HCT116 (cell line): ENCODE measurements around the gene PLG. TPM values are rescaled to one million over a fixed set of nuclear protein-coding genes. Genes with fewer than 3 reads are reported as not detected.

Experiments
- ATAC-seq: fragments of 200-7000 bp; cut with Tn5 transposase; 2 replicates; pipeline ENCODE4 v1.9.1; 2020; ENCODE audit warnings: mild to moderate bottlenecking, moderate library complexity
- BruUV-seq: library from RNA; stranded (reverse); fragments of 400-500 nt; replicated peaks from 2 replicates; lab custom pipeline; 2021; lab: Mats Ljungman, UMichigan
- CTCF ChIA-PET: fragments of 300-600 bp; sonication (Branson Sonifier 250); formaldehyde crosslinking; loops from one replicate; lab custom pipeline; 2021; ENCODE audit warnings: antibody characterized with exemption; lab: Charles Lee
- POLR2A ChIA-PET: fragments of 300-600, 350-600 bp; sonication (Branson Sonifier 250); formaldehyde crosslinking; loops from one replicate; lab custom pipeline; 2021; ENCODE audit warnings: antibody characterized with exemption; lab: Charles Lee
- RAD21 ChIA-PET, 2 experiments: fragments of 300-600 bp; sonication (Branson Sonifier 250); formaldehyde crosslinking; loops; one replicate each; lab custom pipeline; 2023; ENCODE audit warnings: low total read pairs in 2 of 2; ENCODE audit not compliant: uncharacterized antibody in 2 of 2, unreplicated experiment in 2 of 2, low non-redundant PET in 1 of 2; lab: Charles Lee
- DNase-seq: peaks from one replicate; pipeline ENCODE4 v3.0.0-alpha.2; 2010; ENCODE audit warnings: low read depth, low spot score
- H2AFZ ChIP-seq: fragments of 200-600 bp; shearing (Covaris generic), sonication (generic); 2 replicates; pipeline ENCODE4 v1.6.1; 2017; ENCODE audit warnings: low read depth, mixed run types, mixed read lengths, antibody characterized with exemption, low read length; ENCODE audit not compliant: poor library complexity, severe bottlenecking
- H3K27ac ChIP-seq: 2 replicates; pipeline ENCODE4 v1.5.1; 2012; ENCODE audit warnings: low read depth, low read length
- H3K27me3 ChIP-seq: fragments of 200-600 bp; sonication (generic); 2 replicates; pipeline ENCODE4 v1.6.1; 2016; ENCODE audit warnings: mixed run types, low read length, mixed read lengths; ENCODE audit not compliant: insufficient read depth
- H3K36me3 ChIP-seq, 2 experiments: fragments of 200-500 bp in 1 of 2; fragments of 200-600 bp in 1 of 2; sonication (Bioruptor generic) in 1 of 2; sonication (generic) in 1 of 2; 2 replicates each; pipeline versions ENCODE4 v1.5.1 to v1.6.1; 2014 to 2016; ENCODE audit warnings: low read length in 2 of 2, inconsistent platforms in 1 of 2, mixed read lengths in 1 of 2, mixed run types in 1 of 2; ENCODE audit not compliant: insufficient read depth in 2 of 2, control insufficient read depth in 1 of 2
- H3K4me1 ChIP-seq, 2 experiments: fragments of 200-600 bp in 1 of 2; sonication (generic) in 1 of 2; 2 replicates each; pipeline versions ENCODE4 v1.5.1 to v1.6.1; 2012 to 2017; ENCODE audit warnings: low read length in 2 of 2, inconsistent platforms in 1 of 2, mild to moderate bottlenecking in 1 of 2, mixed read lengths in 1 of 2, mixed run types in 1 of 2, moderate library complexity in 1 of 2; ENCODE audit not compliant: insufficient read depth in 2 of 2, control insufficient read depth in 1 of 2
- H3K4me2 ChIP-seq: fragments of 200-600 bp; sonication (generic); 2 replicates; pipeline ENCODE4 v1.6.1; 2017; ENCODE audit warnings: mixed run types, low read length, mixed read lengths
- H3K4me3 ChIP-seq, 2 experiments: fragments of 200-600 bp in 1 of 2; sonication (generic) in 1 of 2; replicated peaks in 1 of 2; 2 replicates each; pipeline ENCODE4 v1.5.1; 2011 to 2016; ENCODE audit warnings: low read length in 2 of 2, control low read depth in 1 of 2, low read depth in 1 of 2, mild to moderate bottlenecking in 1 of 2, mixed read lengths in 1 of 2, mixed run types in 1 of 2
- H3K79me2 ChIP-seq: fragments of 200-600 bp; sonication (generic); 2 replicates; pipeline ENCODE4 v1.6.1; 2017; ENCODE audit warnings: mild to moderate bottlenecking, mixed run types, low read length, moderate library complexity, mixed read lengths; ENCODE audit not compliant: insufficient read depth
- H3K9ac ChIP-seq: fragments of 200-600 bp; sonication (generic); 2 replicates; pipeline ENCODE4 v1.6.1; 2016; ENCODE audit warnings: low read length, mixed read lengths
- H3K9me2 ChIP-seq: fragments of 200-600 bp; sonication (generic), shearing (Covaris generic); 2 replicates; pipeline ENCODE4 v1.6.1; 2017; ENCODE audit warnings: mixed run types, mild to moderate bottlenecking, moderate library complexity; ENCODE audit not compliant: insufficient read depth
- H3K9me3 ChIP-seq, 2 experiments: fragments of 200-500 bp in 1 of 2; fragments of 200-600 bp in 1 of 2; sonication (Bioruptor generic) in 1 of 2; sonication (generic) in 1 of 2; 2 replicates each; pipeline ENCODE4 v1.6.1; 2014 to 2017; ENCODE audit warnings: low read length in 2 of 2, mixed read lengths in 2 of 2, inconsistent platforms in 1 of 2, low read depth in 1 of 2, mild to moderate bottlenecking in 1 of 2, mixed run types in 1 of 2, moderate library complexity in 1 of 2; ENCODE audit not compliant: control insufficient read depth in 1 of 2, insufficient read depth in 1 of 2
- H4K20me1 ChIP-seq: fragments of 200-600 bp; sonication (generic), shearing (Covaris generic); 2 replicates; pipeline ENCODE4 v1.6.1; 2017; ENCODE audit warnings: mixed run types, mild to moderate bottlenecking, moderate library complexity; ENCODE audit not compliant: insufficient read depth
- CBX3 ChIP-seq: IDR thresholded peaks from 2 replicates; pipeline ENCODE4 v1.6.1; 2012; ENCODE audit warnings: low read depth
- CEBPB ChIP-seq: IDR thresholded peaks from 2 replicates; pipeline ENCODE4 v1.6.1; 2012; ENCODE audit warnings: low read depth
- CTCF ChIP-seq, 3 experiments: fragments of 200-600 bp in 1 of 3; sonication (generic) in 1 of 3; IDR thresholded peaks in 2 of 3; conservative IDR thresholded peaks in 1 of 3; 2 replicates each; pipeline ENCODE4 v1.5.1; 2012 to 2017; ENCODE audit warnings: low read depth in 2 of 3, low read length in 2 of 3, antibody characterized with exemption in 1 of 3, borderline replicate concordance in 1 of 3, control low read depth in 1 of 3, mild to moderate bottlenecking in 1 of 3, mixed read lengths in 1 of 3, mixed run types in 1 of 3, moderate library complexity in 1 of 3; ENCODE audit not compliant: insufficient read depth in 1 of 3
- EGR1 ChIP-seq: IDR thresholded peaks from 2 replicates; pipeline ENCODE4 v1.6.1; 2012; ENCODE audit warnings: low read depth
- ELF1 ChIP-seq: IDR thresholded peaks from 2 replicates; pipeline ENCODE4 v1.6.1; 2012; ENCODE audit warnings: low read depth, borderline replicate concordance
- EZH2 ChIP-seq: fragments of 200-600 bp; sonication (generic); IDR thresholded peaks from 2 replicates; pipeline ENCODE4 v1.6.1; 2017; ENCODE audit warnings: antibody characterized with exemption, mixed run types
- EZH2phosphoT487 ChIP-seq: fragments of 200-600 bp; IDR thresholded peaks from 2 replicates; pipeline ENCODE4 v1.6.1; 2018; ENCODE audit warnings: antibody characterized with exemption, borderline replicate concordance
- FOSL1 ChIP-seq: IDR thresholded peaks from 2 replicates; pipeline ENCODE4 v1.6.1; 2012; ENCODE audit warnings: low read depth
- JUND ChIP-seq: IDR thresholded peaks from 2 replicates; pipeline ENCODE4 v1.6.1; 2012
- POLR2AphosphoS5 ChIP-seq: IDR thresholded peaks from 2 replicates; pipeline ENCODE4 v1.6.1; 2011; ENCODE audit warnings: mild to moderate bottlenecking, low read depth, low read length, moderate library complexity
- RAD21 ChIP-seq: IDR thresholded peaks from 2 replicates; pipeline ENCODE4 v1.6.1; 2012; ENCODE audit warnings: low read depth, mild to moderate bottlenecking
- REST ChIP-seq: IDR thresholded peaks from 2 replicates; pipeline ENCODE4 v1.6.1; 2012; ENCODE audit warnings: low read depth
- TCF7L2 ChIP-seq: IDR thresholded peaks from 2 replicates; pipeline ENCODE4 v1.7.0; 2011; ENCODE audit warnings: borderline replicate concordance, inconsistent platforms; ENCODE audit not compliant: insufficient read depth, insufficient read length; ENCODE audit errors: extremely low read depth
- YY1 ChIP-seq: IDR thresholded peaks from 2 replicates; pipeline ENCODE4 v1.6.1; 2011; ENCODE audit warnings: low read length, low read depth, moderate library complexity, mild to moderate bottlenecking; ENCODE audit not compliant: insufficient replicate concordance; ENCODE audit errors: extremely low read depth
- ZBTB33 ChIP-seq: IDR thresholded peaks from 2 replicates; pipeline ENCODE4 v1.6.1; 2011; ENCODE audit warnings: mild to moderate bottlenecking, low read length, moderate library complexity; ENCODE audit not compliant: insufficient replicate concordance; ENCODE audit errors: extremely low read depth
- ZFX ChIP-seq: fragments of 450-650 bp; IDR thresholded peaks from 2 replicates; pipeline ENCODE4 v1.6.1; 2017
- intact Hi-C: fragments of 100-400 bp; cut with micrococcal nuclease; formaldehyde crosslinking; loops from 2 replicates; pipeline ENCODE4 v1.10.0; 2022
- total RNA-seq: library from RNA; stranded (reverse); gene quantifications from one replicate; pipeline ENCODE4 v1.2.1, GENCODE V29; 2021; ENCODE audit not compliant: unreplicated experiment

The PLG gene
- total RNA-seq, 1 experiment from 2014 or later, result 0.69 TPM

GRCh38 chr6:160662429-160662828 is 39.6 kb upstream of the PLG start:
- RAD21 ChIA-PET, result no interaction called here
- Histone ChIP-seq H3K79me2 (no peaks in the 10 kb centered on the region), H3K4me1 (no peaks in the 10 kb centered on the region), H3K36me3 (no peaks in the 10 kb centered on the region), H2AFZ (no peak overlapping the region), H3K9me2 (no peaks in the 10 kb centered on the region), H3K4me3 (no peak overlapping the region), H3K4me2 (no peak overlapping the region), H3K9me3 (no peaks in the 10 kb centered on the region), H3K9ac (no peak overlapping the region), H3K27me3 (peaks cover 17% of the 10 kb centered on the region; the same call in 1 of the 2 replicates), H3K27ac (no peak overlapping the region), H4K20me1 (no peaks in the 10 kb centered on the region)
- no peak for ATAC-seq
- no TSS peak for BruUV-seq
- intact Hi-C loops, result loop anchor here (10.0 kb wide), 1 partner anchor 798 kb away; no protein-coding TSS in a partner anchor
- no peak for DNase-seq
- TF ChIP-seq FOSL1 (no peak), REST (no peak), YY1 (no peak), RAD21 (no peak), CEBPB (no peak), JUND (no peak), CTCF (IDR thresholded peaks at IDR 0.05 in 2 of 3, conservative IDR thresholded peaks at IDR 0.05 in 1 of 3; ENCODE audit: borderline replicate concordance in 1 of 3, insufficient read depth in 1 of 3, low read depth in 2 of 3, low read length in 2 of 3) (no peak), ZFX (no peak), ZBTB33 (no peak), EZH2phosphoT487 (no peak), POLR2AphosphoS5 (no peak), EZH2 (no peak), EGR1 (no peak), TCF7L2 (no peak), CBX3 (no peak), ELF1 (no peak)
- CTCF ChIA-PET, result no interaction called here
- POLR2A ChIA-PET, result no interaction called here
